WI38 (cell line): ENCODE results near the gene LYST.

ENCODE experiments used
- H3K4me3 ChIP-seq: 2 replicates; pipeline ENCODE4 v1.5.1; 2011; ENCODE audit warnings: low read depth, mild to moderate bottlenecking, control low read depth, low read length
- TF ChIP-seq, protein P1 (sequence below): IDR thresholded peaks from 2 replicates; pipeline ENCODE4 v1.5.1; 2012; ENCODE audit warnings: low read depth, mild to moderate bottlenecking, control low read depth, low read length

The LYST gene

GRCh38 chr1:235734335-235734734 lies 132.4 kb downstream of the LYST start:
- TF ChIP-seq, protein P1, sequence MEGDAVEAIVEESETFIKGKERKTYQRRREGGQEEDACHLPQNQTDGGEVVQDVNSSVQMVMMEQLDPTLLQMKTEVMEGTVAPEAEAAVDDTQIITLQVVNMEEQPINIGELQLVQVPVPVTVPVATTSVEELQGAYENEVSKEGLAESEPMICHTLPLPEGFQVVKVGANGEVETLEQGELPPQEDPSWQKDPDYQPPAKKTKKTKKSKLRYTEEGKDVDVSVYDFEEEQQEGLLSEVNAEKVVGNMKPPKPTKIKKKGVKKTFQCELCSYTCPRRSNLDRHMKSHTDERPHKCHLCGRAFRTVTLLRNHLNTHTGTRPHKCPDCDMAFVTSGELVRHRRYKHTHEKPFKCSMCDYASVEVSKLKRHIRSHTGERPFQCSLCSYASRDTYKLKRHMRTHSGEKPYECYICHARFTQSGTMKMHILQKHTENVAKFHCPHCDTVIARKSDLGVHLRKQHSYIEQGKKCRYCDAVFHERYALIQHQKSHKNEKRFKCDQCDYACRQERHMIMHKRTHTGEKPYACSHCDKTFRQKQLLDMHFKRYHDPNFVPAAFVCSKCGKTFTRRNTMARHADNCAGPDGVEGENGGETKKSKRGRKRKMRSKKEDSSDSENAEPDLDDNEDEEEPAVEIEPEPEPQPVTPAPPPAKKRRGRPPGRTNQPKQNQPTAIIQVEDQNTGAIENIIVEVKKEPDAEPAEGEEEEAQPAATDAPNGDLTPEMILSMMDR: no peak
- no peak overlapping the region for H3K4me3 ChIP-seq

DNA sequence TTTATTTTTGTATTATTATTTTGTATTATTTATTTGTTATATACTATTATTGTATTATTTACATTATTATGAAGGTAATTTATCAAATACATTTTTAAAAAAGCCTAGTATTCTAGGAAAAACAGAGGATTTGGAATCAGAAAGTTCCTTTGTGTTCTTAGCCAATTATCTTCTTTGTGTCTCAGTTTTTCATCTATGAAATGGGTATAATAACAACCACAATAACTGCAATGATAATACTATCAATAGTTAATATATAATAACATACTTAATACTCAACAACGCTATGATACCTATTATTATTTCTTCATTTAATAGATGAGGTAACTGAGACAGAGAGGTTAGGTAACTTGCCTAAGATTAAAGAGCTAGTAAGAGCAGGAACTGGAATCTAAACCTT lies 136.7 kb downstream of the LYST start:
- TF ChIP-seq, protein P1: no peak
- no peak overlapping the region for H3K4me3 ChIP-seq

DNA sequence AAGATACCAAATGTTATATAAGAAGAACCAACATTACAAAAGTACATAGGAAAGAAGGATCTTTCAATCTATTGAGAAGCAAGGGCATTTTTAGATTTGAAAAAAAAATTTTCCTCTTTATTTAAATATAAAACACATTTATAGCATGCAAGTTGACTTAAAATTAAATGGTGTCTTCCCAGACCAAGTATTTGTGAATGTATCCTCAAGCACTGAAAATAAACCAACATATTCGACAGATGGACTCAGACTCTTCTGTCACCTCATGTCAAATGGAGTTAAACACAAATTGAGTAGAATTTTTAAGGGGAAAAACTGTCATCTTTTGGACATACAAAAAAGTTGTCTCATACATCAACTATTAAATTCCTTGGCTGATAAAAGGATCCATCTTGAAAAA lies 140.1 kb downstream of the LYST start:
- no peak overlapping the region for H3K4me3 ChIP-seq
- TF ChIP-seq, protein P1: no peak

DNA sequence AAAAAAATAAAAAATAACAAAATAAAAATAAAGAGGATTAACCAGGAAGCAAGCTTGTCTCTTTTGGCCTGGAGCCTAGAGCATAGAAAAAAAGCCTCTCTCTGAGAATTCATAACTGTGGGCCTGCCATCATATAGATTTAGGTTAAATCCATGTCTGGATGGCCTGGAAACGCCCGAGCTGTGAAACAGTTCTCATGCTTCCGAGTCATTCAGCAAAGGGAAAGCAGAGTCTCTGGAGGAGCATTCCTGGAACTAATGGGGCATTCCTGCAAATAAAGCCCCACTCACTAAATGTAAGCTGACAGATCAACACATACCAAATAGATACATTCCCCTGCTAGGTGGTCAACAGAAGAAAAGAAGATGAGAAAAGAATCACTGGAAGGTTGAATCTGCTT lies 141.3 kb downstream of the LYST start:
- TF ChIP-seq, protein P1: no peak
- H3K4me3 ChIP-seq: no peak overlapping the region

DNA sequence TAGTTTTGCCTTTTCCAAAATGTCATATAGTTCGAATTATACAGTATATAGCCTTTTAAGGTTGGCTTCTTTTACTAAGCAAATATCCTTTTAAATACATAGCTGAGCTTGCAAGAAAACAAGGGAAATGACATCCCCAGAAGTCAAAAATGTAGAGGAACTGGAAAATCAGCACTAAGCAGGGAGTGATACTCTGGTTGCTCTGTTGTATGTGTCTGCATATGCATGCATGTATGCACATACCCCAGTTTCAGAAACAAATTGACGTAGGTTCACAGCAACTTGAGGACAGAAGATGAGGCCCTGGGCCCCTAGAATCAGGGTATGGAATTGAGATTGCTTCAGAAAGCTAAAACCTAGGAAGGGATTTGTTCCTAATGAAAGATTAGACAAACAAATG lies 142.0 kb downstream of the LYST start:
- TF ChIP-seq, protein P1: no peak
- H3K4me3 ChIP-seq: no peak overlapping the region

- TF ChIP-seq, protein P1: no peak
- no peak overlapping the region for H3K4me3 ChIP-seq
Observed at GRCh38 chr1:235722858-235723257, 143.8 kb downstream of the LYST start.

GRCh38 chr1:235721982-235722381 lies 144.7 kb downstream of the LYST start:
- no peak overlapping the region for H3K4me3 ChIP-seq
- TF ChIP-seq, protein P1: no peak
